ENCODE data around the gene MOGAT2. TPM values are rescaled to one million over a fixed set of nuclear protein-coding genes. Genes with fewer than 3 reads are reported as not detected.

MOGAT2 gene
- total and polyA plus RNA-seq, 2 of the 4 experiments (the other 2 are of a cell fraction) = not detected

DNA sequence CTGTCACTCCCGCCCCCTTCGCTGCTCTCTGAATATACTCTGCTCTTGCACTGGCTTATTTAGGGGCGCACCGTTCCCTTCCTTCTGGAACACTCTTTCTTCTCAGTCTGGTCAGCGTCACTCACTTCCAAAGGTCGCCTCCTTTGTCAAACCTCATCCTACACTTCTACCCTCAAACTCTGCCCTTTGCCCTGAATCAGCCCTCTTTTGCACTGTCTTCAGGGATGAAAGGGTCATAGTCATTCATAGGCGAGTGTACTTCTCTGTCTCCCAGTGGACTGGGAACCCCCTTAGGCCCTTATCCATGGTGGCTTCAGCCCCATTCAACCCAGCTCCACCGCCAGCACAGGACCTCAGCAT, 15.4 kb downstream of the MOGAT2 start:
- CTCF ChIA-PET = no interaction called here

More for the DNA sequence above, 15.4 kb downstream of the MOGAT2 start:
- Histone ChIP-seq H3K9me3 (ENCODE audit: control insufficient read depth, insufficient read depth, low read length) (peaks cover 2% of the 10 kb centered on the region; the same call in 1 of the 2 replicates), H2AK9ac (replicated peaks; ENCODE audit: low read depth, low read length, poor library complexity) (no peak overlapping the region), H3K4me3 (ENCODE audit: insufficient read depth, low read depth, low read length) (no peak overlapping the region), H3K9ac (ENCODE audit: low read depth, low read length) (no peak overlapping the region), H4K20me1 (ENCODE audit: insufficient read depth, low read length) (no peaks in the 10 kb centered on the region), H4K5ac (ENCODE audit: low read depth, low read length) (no peak overlapping the region), H3K9me1 (ENCODE audit: insufficient read depth, low read length) (no peaks in the 10 kb centered on the region), H3K4me2 (ENCODE audit: low read depth, low read length) (no peak overlapping the region), H2AFZ (replicated peaks; ENCODE audit: low read length, poor library complexity) (no peak overlapping the region), H2AK5ac (ENCODE audit: low read depth, low read length) (no peak overlapping the region), H4K91ac (ENCODE audit: insufficient read depth, low read depth, low read length) (no peak overlapping the region), H3K4ac (ENCODE audit: low read depth, low read length) (no peak overlapping the region), H3K4me1 (ENCODE audit: control insufficient read depth, insufficient read depth, low read length) (no peaks in the 10 kb centered on the region), H3K23ac (ENCODE audit: low read depth, low read length) (no peak overlapping the region), H3K27me3 (ENCODE audit: control insufficient read depth, insufficient read depth, low read length) (peaks cover 61% of the 10 kb centered on the region), H2BK20ac (ENCODE audit: low read depth, low read length) (no peak overlapping the region), H4K8ac (ENCODE audit: low read depth in 2 of 2, low read length in 2 of 2) (no peak overlapping the region), H3K36me3 (ENCODE audit: control insufficient read depth, insufficient read depth, low read length) (no peaks in the 10 kb centered on the region), H3K56ac (ENCODE audit: extremely low read depth, insufficient read depth, low read length) (no peak overlapping the region), H3K27ac (ENCODE audit: insufficient read depth, low read length) (no peak overlapping the region), H2BK15ac (ENCODE audit: low read depth, low read length) (no peak overlapping the region), H3K18ac (ENCODE audit: low read depth, low read length) (no peak overlapping the region), H3K79me1 (ENCODE audit: low read depth in 1 of 2, low read length in 2 of 2) (no peaks in the 10 kb centered on the region), H2BK120ac (ENCODE audit: low read depth, low read length) (no peak overlapping the region), H2BK5ac (ENCODE audit: low read depth, low read length, poor library complexity, severe bottlenecking) (no peak overlapping the region), H3K14ac (replicated peaks; ENCODE audit: low read depth, low read length) (no peak overlapping the region)
- no TSS peak for BruUV-seq (replicated peaks)
- in situ Hi-C loops (cut with MboI; ENCODE audit: low sequenced_read_pairs) = no loop called here
- dilution Hi-C loops (cut with HindIII; ENCODE audit: low sequenced_read_pairs, unreplicated experiment) = no loop called here
- intact Hi-C loops (cut with micrococcal nuclease) = no loop called here
- no peak for DNase-seq
- ATAC-seq (ENCODE audit: low read depth) = no peak
- 85% methylated on average over 6 of the region's 8 CpGs; no CpG with 5 or more reads in 1 of the 2 experiments for WGBS, 2 experiments (ENCODE audit: extremely low coverage in 2 of 2, insufficient read length in 1 of 2)
- TF ChIP-seq NFE2L2 (IDR thresholded peaks at IDR 0.05; ENCODE audit: low read depth, low read length) (no peak), SMC3 (IDR thresholded peaks at IDR 0.05; ENCODE audit: low read depth, low read length) (no peak), MAFK (IDR thresholded peaks at IDR 0.05; ENCODE audit: low read depth, low read length) (no peak), ELK1 (IDR thresholded peaks at IDR 0.05; ENCODE audit: borderline replicate concordance, low read depth, low read length) (no peak), MXI1 (IDR thresholded peaks at IDR 0.05; ENCODE audit: borderline replicate concordance, low read depth, low read length) (no peak), BHLHE40 (IDR thresholded peaks at IDR 0.05; ENCODE audit: low read depth, low read length) (no peak), CHD1 (IDR thresholded peaks at IDR 0.05; ENCODE audit: low read depth, low read length) (no peak), USF2 (IDR thresholded peaks at IDR 0.05; ENCODE audit: low read depth, low read length) (no peak), CTCF (conservative IDR thresholded peaks at IDR 0.05; ENCODE audit: low read depth, low read length) (no peak), CEBPB (IDR thresholded peaks at IDR 0.05; ENCODE audit: low read depth, low read length) (no peak), RAD21 (IDR thresholded peaks at IDR 0.05; ENCODE audit: low read length) (no peak), POLR2A (IDR thresholded peaks at IDR 0.05; ENCODE audit: low read depth, low read length) (no peak), RCOR1 (IDR thresholded peaks at IDR 0.05; ENCODE audit: insufficient replicate concordance, low read length) (no peak)
- POLR2A ChIA-PET (ENCODE audit: unreplicated experiment) = no interaction called here
